K562 (cell line): Measurements from ENCODE around the gene CCDC169. TPM values are rescaled to one million over a fixed set of nuclear protein-coding genes. Genes with fewer than 3 reads are reported as not detected.

Source experiments
- ATAC-seq: fragments of 200-7000 bp; cut with Tn5 transposase; 3 replicates; pipeline ENCODE4 v1.9.1; 2020; ENCODE audit warnings: moderate library complexity
- BruUV-seq: library from RNA; stranded (reverse); fragments of 400-500 nt; replicated peaks from 2 replicates; lab custom pipeline; 2021; lab: Mats Ljungman, UMichigan
- CTCF ChIA-PET: fragments of 300-600 bp; formaldehyde crosslinking; extraction: SDS; loops from one replicate; lab custom pipeline; 2021; ENCODE audit warnings: low intra/inter-chr PET ratio; lab: Yijun Ruan, JAX
- POLR2A ChIA-PET: fragments of 300-600, 350-650 bp; sonication (Branson Sonifier 250); formaldehyde crosslinking; extraction: SDS; loops from one replicate; lab custom pipeline; 2021; ENCODE audit warnings: antibody characterized with exemption, inconsistent platforms; lab: Yijun Ruan, JAX
- DNase-seq, 4 experiments: peaks; one replicate each; pipeline versions ENCODE4 v3.0.0 to v3.0.0-alpha.2; 2011 to 2018; ENCODE audit warnings: low spot score in 3 of 4, mixed read lengths in 3 of 4; ENCODE audit errors: extremely low read depth in 1 of 4
- FAIRE-seq: peaks from 2 replicates; lab custom pipeline; 2011; peaks lifted over from hg19 to GRCh38; lab: Jason Lieb, UNC
- H2AFZ ChIP-seq: 2 replicates; pipeline ENCODE4 v1.6.0; 2011; ENCODE audit warnings: low read depth, low read length, control low read depth, inconsistent platforms
- H3K27ac ChIP-seq: fragments of 200-600 bp; 3 replicates; pipeline ENCODE4 v1.8.0; 2011; ENCODE audit warnings: low read depth, mild to moderate bottlenecking, control low read depth, inconsistent platforms, low read length, moderate library complexity, mixed read lengths; ENCODE audit errors: extremely low read depth
- H3K27me3 ChIP-seq, 2 experiments: fragments of 300-600 bp in 1 of 2; 2 replicates in 1 of 2; 3 replicates in 1 of 2; pipeline versions ENCODE4 v1.6.0 to v1.8.0; 2011; ENCODE audit warnings: inconsistent platforms in 2 of 2, low read length in 2 of 2, mild to moderate bottlenecking in 1 of 2, mixed read lengths in 1 of 2, moderate library complexity in 1 of 2; ENCODE audit not compliant: control insufficient read depth in 2 of 2, insufficient read depth in 2 of 2
- H3K36me3 ChIP-seq: fragments of 300-600 bp; 3 replicates; pipeline ENCODE4 v1.8.0; 2011; ENCODE audit warnings: mild to moderate bottlenecking, low read length, inconsistent platforms; ENCODE audit not compliant: control insufficient read depth, insufficient read depth
- H3K4me1 ChIP-seq, 2 experiments: fragments of 200-600 bp in 1 of 2; replicated peaks in 1 of 2; 2 replicates in 1 of 2; 3 replicates in 1 of 2; pipeline versions ENCODE4 v1.5.1 to v1.8.0; 2011; ENCODE audit warnings: inconsistent platforms in 2 of 2, low read length in 2 of 2, mild to moderate bottlenecking in 1 of 2, mixed read lengths in 1 of 2, moderate library complexity in 1 of 2; ENCODE audit not compliant: control insufficient read depth in 2 of 2, insufficient read depth in 2 of 2
- H3K4me2 ChIP-seq: 2 replicates; pipeline ENCODE4 v1.6.1; 2011; ENCODE audit warnings: low read length, control low read depth, inconsistent platforms, mixed read lengths; ENCODE audit not compliant: insufficient read depth
- H3K4me3 ChIP-seq: fragments of 200-600 bp; sonication (generic), shearing (Covaris generic); 2 replicates; pipeline ENCODE4 v1.5.1; 2016; ENCODE audit warnings: control low read depth, inconsistent platforms
- H3K79me2 ChIP-seq: fragments of 200-600 bp; 3 replicates; pipeline ENCODE4 v1.8.0; 2011; ENCODE audit warnings: low read length, inconsistent platforms; ENCODE audit not compliant: control insufficient read depth, insufficient read depth
- H3K9ac ChIP-seq, 2 experiments: 2 replicates each; pipeline versions ENCODE4 v1.6.0 to v1.6.1; 2011; ENCODE audit warnings: low read depth in 2 of 2, low read length in 2 of 2, control low read depth in 1 of 2, inconsistent platforms in 1 of 2, mild to moderate bottlenecking in 1 of 2, mixed read lengths in 1 of 2; ENCODE audit not compliant: insufficient read depth in 1 of 2
- H3K9me1 ChIP-seq: one replicate; pipeline ENCODE4 v1.6.0; 2011; ENCODE audit warnings: inconsistent platforms, mild to moderate bottlenecking, low read length, moderate library complexity; ENCODE audit not compliant: control insufficient read depth, insufficient read depth
- H3K9me3 ChIP-seq: replicated peaks from 2 replicates; pipeline ENCODE4 v1.5.1; 2011; ENCODE audit warnings: low read depth, low read length, inconsistent platforms; ENCODE audit not compliant: control insufficient read depth, insufficient read depth
- H4K20me1 ChIP-seq: replicated peaks from 2 replicates; pipeline ENCODE4 v1.6.1; 2011; ENCODE audit warnings: low read length, inconsistent platforms, mixed read lengths; ENCODE audit not compliant: control insufficient read depth, insufficient read depth
- CTCF ChIP-seq, 3 experiments: IDR thresholded peaks in 2 of 3; conservative IDR thresholded peaks in 1 of 3; 2 replicates each; pipeline ENCODE4 v1.5.1; 2011 to 2012; ENCODE audit warnings: low read length in 3 of 3, mild to moderate bottlenecking in 3 of 3, control low read depth in 2 of 3, improper control_type of control experiment in 1 of 3, inconsistent platforms in 1 of 3, low read depth in 1 of 3, mixed read lengths in 1 of 3, moderate library complexity in 1 of 3; ENCODE audit not compliant: insufficient read depth in 2 of 3
- POLR3G ChIP-seq: IDR thresholded peaks from 2 replicates; pipeline ENCODE4 v1.6.1; 2011; ENCODE audit not compliant: insufficient read length, insufficient replicate concordance; ENCODE audit errors: extremely low read depth
- RAD21 ChIP-seq, 2 experiments: fragments of 250-450 bp in 1 of 2; fragments of 450-650 bp in 1 of 2; sonication (Bioruptor Pico) in 1 of 2; formaldehyde crosslinking in 1 of 2; IDR thresholded peaks in 1 of 2; conservative IDR thresholded peaks in 1 of 2; 2 replicates each; pipeline versions ENCODE4 v1.4.0 to v1.8.0; 2020 to 2022; ENCODE audit warnings: mild to moderate bottlenecking in 2 of 2, moderate library complexity in 1 of 2
- WGBS: fragments of 100-300 bp; shearing (Covaris generic); methylation state at CpG from one replicate; pipeline ENCODE4 v1.1.6; 2016; ENCODE audit warnings: low coverage, mixed read lengths; ENCODE audit not compliant: insufficient coverage; ENCODE audit errors: missing lambda C conversion rate; 5-methylcytosine and 5-hydroxymethylcytosine counted together
- in situ Hi-C: fragments of 300-500 bp; cut with MboI; formaldehyde crosslinking; loops from 4 replicates; pipeline ENCODE4 v1.15.0; 2018; ENCODE audit warnings: inconsistent platforms, mixed read lengths
- intact Hi-C: fragments of 100-400 bp; cut with micrococcal nuclease; formaldehyde crosslinking; loops from 2 replicates; pipeline ENCODE4 v1.14.2; 2022
- polyA plus RNA-seq, 8 experiments: library from polyadenylated mRNA; depleted of rRNA in 4 of 8; stranded (reverse) in 5 of 8; unstranded in 3 of 8; fragments of >200 nt; fragmentation: Nextera tagmentation in 2 of 8; fragmentation: Illumina TruSeq in 1 of 8; extraction: Ambion mirVana in 2 of 8; extraction: Trizol in 1 of 8; gene quantifications; 2 replicates each; pipeline versions ENCODE4 v1.2.1 to v1.2.3, GENCODE V29; 2011 to 2014; ENCODE audit warnings: inconsistent platforms in 1 of 8, missing spikeins in 1 of 8
- total RNA-seq, 7 experiments: library from RNA; depleted of rRNA in 6 of 7; stranded (reverse); fragments of >200 nt in 6 of 7; fragmentation: Illumina TruSeq in 2 of 7; extraction: Trizol in 2 of 7; gene quantifications; 2 replicates each; pipeline versions ENCODE4 v1.2.1 to v1.2.3, GENCODE V29; 2011 to 2021; ENCODE audit warnings: low replicate concordance in 1 of 7
- TF ChIP-seq, protein P1 (sequence below), 2 experiments: fragments of 450-650 bp; formaldehyde crosslinking in 1 of 2; IDR thresholded peaks; 2 replicates each; pipeline versions ENCODE4 v1.4.0 to v1.6.1; 2014 to 2020; ENCODE audit warnings: mild to moderate bottlenecking in 2 of 2, borderline replicate concordance in 1 of 2, low read depth in 1 of 2

The CCDC169 gene
- total and polyA plus RNA-seq, 9 of the 15 experiments (the other 6 are each of a cell fraction or from before 2014, with no cell fraction given): 6.8 to 22.0 (median 12.4) TPM

GRCh38 chr13:36275190-36276002 is 22.2 kb downstream of the CCDC169 start:
- 68% methylated on average over 3 of the region's 3 CpGs for WGBS
- Histone ChIP-seq H3K4me1 (no peaks in the 10 kb centered on the region), H3K27ac (no peak overlapping the region), H3K9me3 (no peaks in the 10 kb centered on the region), H3K9ac (no peak overlapping the region), H3K4me2 (no peak overlapping the region), H2AFZ (no peak overlapping the region), H4K20me1 (no peaks in the 10 kb centered on the region), H3K27me3 (no peaks in the 10 kb centered on the region), H3K9me1 (no peaks in the 10 kb centered on the region), H3K36me3 (no peaks in the 10 kb centered on the region), H3K4me3 (no peak overlapping the region), H3K79me2 (no peaks in the 10 kb centered on the region)
- ChIA-PET POLR2A (interaction anchor here (0.7 kb wide), 1 partner anchor 684 kb away, joined by 5 read pairs; no protein-coding TSS in a partner anchor), CTCF (interaction anchor here (0.6 to 2.7 kb wide), 2 partner anchors 297 to 794 kb away, joined by 3 to 18 read pairs; no protein-coding TSS in a partner anchor)
- ATAC-seq: no peak; the same call in 2 of the 3 replicates
- FAIRE-seq: no peak
- no TSS peak for BruUV-seq
- in situ Hi-C loops (no loop called here), intact Hi-C loops (loop anchor here (1.0 kb wide), 1 partner anchor 297 kb away; no protein-coding TSS in a partner anchor)
- TF ChIP-seq, protein P1, sequence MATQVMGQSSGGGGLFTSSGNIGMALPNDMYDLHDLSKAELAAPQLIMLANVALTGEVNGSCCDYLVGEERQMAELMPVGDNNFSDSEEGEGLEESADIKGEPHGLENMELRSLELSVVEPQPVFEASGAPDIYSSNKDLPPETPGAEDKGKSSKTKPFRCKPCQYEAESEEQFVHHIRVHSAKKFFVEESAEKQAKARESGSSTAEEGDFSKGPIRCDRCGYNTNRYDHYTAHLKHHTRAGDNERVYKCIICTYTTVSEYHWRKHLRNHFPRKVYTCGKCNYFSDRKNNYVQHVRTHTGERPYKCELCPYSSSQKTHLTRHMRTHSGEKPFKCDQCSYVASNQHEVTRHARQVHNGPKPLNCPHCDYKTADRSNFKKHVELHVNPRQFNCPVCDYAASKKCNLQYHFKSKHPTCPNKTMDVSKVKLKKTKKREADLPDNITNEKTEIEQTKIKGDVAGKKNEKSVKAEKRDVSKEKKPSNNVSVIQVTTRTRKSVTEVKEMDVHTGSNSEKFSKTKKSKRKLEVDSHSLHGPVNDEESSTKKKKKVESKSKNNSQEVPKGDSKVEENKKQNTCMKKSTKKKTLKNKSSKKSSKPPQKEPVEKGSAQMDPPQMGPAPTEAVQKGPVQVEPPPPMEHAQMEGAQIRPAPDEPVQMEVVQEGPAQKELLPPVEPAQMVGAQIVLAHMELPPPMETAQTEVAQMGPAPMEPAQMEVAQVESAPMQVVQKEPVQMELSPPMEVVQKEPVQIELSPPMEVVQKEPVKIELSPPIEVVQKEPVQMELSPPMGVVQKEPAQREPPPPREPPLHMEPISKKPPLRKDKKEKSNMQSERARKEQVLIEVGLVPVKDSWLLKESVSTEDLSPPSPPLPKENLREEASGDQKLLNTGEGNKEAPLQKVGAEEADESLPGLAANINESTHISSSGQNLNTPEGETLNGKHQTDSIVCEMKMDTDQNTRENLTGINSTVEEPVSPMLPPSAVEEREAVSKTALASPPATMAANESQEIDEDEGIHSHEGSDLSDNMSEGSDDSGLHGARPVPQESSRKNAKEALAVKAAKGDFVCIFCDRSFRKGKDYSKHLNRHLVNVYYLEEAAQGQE (IDR thresholded peaks at IDR 0.05; ENCODE audit: borderline replicate concordance): peak; percentile 23; the same call in 1 of the 2 replicates
- TF ChIP-seq, protein P1 (CRISPR knock-in tag; IDR thresholded peaks at IDR 0.05; ENCODE audit: low read depth): no peak
- TF ChIP-seq CTCF (IDR thresholded peaks at IDR 0.05 in 2 of 3, conservative IDR thresholded peaks at IDR 0.05 in 1 of 3; ENCODE audit: insufficient read depth in 2 of 3, low read depth in 1 of 3, low read length in 3 of 3): peak in 2 of 3 experiments; percentile 22 to 53; a peak in 2 of 6 replicates
- TF ChIP-seq RAD21 (CRISPR knock-in tag; conservative IDR thresholded peaks at IDR 0.05 in 1 of 2, IDR thresholded peaks at IDR 0.05 in 1 of 2): peak; percentile 25 to 57; a peak in 3 of 4 replicates
- TF ChIP-seq POLR3G: no peak
- peak in 1 of 4 experiments; percentile 27 for DNase-seq
